Skeletal muscle tissue (tissue), 4 donors: ENCODE measurements around the gene PHF5A. TPM values are rescaled to one million over a fixed set of nuclear protein-coding genes. Genes with fewer than 3 reads are reported as not detected.
"Not testable (repeated sequence)": the region's sequence is repeated elsewhere in the genome, so short reads cannot be mapped to it uniquely, and the experiment has no call there.

Source experiments
- H3K27ac ChIP-seq: one replicate; pipeline ENCODE4 v1.7.0; 2013; ENCODE audit warnings: mild to moderate bottlenecking, low read depth, low read length, inconsistent platforms
- H3K27me3 ChIP-seq, 3 donors: one replicate each; pipeline ENCODE4 v1.7.0; 2013; ENCODE audit warnings: low read length in 3 of 3; ENCODE audit not compliant: control insufficient read depth in 3 of 3, insufficient read depth in 3 of 3
- H3K36me3 ChIP-seq, 3 donors: one replicate each; pipeline ENCODE4 v1.7.0; 2013; ENCODE audit warnings: low read length in 3 of 3; ENCODE audit not compliant: control insufficient read depth in 3 of 3, insufficient read depth in 3 of 3
- H3K4me1 ChIP-seq, 3 donors: one replicate each; pipeline ENCODE4 v1.7.0; 2013; ENCODE audit warnings: low read length in 3 of 3, mild to moderate bottlenecking in 3 of 3; ENCODE audit not compliant: control insufficient read depth in 3 of 3, insufficient read depth in 3 of 3
- H3K4me3 ChIP-seq, 3 donors: one replicate each; pipeline ENCODE4 v1.7.0; 2013; ENCODE audit warnings: low read length in 3 of 3
- H3K9ac ChIP-seq, 3 donors: one replicate each; pipeline ENCODE4 v1.7.0; 2013; ENCODE audit warnings: low read length in 3 of 3, mild to moderate bottlenecking in 3 of 3, moderate library complexity in 2 of 3, low read depth in 1 of 3
- H3K9me3 ChIP-seq, 3 donors: one replicate each; pipeline ENCODE4 v1.7.0; 2013; ENCODE audit warnings: low read length in 3 of 3; ENCODE audit not compliant: control insufficient read depth in 3 of 3
- total RNA-seq: library from RNA; depleted of rRNA; stranded (reverse); fragments of >200 nt; gene quantifications from one replicate; pipeline ENCODE4 v1.2.3, GENCODE V29; 2014
- donor health status: Osteomylitis.

The PHF5A gene
- total RNA-seq, 1 donor from 2014 or later: 43.8 TPM

- Histone ChIP-seq H3K36me3 (peaks cover 0 to 8% (median 0%) of the 10 kb centered on the region in 3 donors), H3K9me3 (no peaks in the 10 kb centered on the region), H3K4me1 (peaks cover 51 to 60% (median 58%) of the 10 kb centered on the region in 3 donors), H3K27ac (peak overlapping the region; percentile 80), H3K27me3 (no peaks in the 10 kb centered on the region), H3K9ac (peak overlapping the region in 2 of 3 donors; percentile 35 to 66), H3K4me3 (peak overlapping the region in 1 of 3 donors; percentile 29)
Observed at GRCh38 chr22:41479671-41480396, 11.3 kb upstream of the PHF5A start.

DNA sequence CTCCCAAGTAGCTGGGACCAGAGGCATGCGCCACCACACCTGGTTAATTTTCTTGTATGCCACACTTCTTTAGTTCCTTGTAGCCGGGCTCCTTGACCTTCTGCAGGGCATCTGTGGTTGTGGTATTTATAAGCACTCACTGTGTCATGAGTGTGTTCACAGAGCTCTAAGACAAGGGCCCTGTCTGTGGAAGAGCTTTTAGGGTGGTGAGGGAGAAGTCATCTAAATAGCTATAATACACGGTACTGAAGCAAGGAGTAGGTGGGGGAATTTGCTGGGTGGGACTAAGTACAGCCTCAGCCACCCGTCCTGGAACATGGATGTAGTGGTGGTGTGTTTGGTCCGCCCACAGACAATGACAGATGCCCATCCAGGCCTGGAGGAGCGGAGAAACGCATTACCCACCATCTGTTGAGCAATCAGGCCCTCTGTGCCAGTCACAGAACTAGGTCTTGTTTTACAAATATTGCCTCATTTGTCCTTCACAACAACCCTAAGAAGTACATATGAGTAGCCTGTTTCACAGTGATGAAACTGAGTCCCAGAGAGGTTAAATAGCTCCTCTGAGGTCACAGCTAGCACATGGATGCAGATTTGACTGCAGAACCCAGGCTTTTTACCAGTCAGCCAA is 10.5 kb upstream of the PHF5A start:
- H3K36me3 ChIP-seq: peaks cover 0 to 8% (median 0%) of the 10 kb centered on the region in 3 donors
- H3K9ac ChIP-seq: peak overlapping the region; percentile 36 to 66 (median 43)
- H3K4me3 ChIP-seq: no peak overlapping the region
- no peaks in the 10 kb centered on the region for H3K27me3 ChIP-seq
- no peaks in the 10 kb centered on the region for H3K9me3 ChIP-seq
- H3K27ac ChIP-seq: peak overlapping the region; percentile 80
- H3K4me1 ChIP-seq: peaks cover 51 to 58% (median 58%) of the 10 kb centered on the region in 3 donors

DNA sequence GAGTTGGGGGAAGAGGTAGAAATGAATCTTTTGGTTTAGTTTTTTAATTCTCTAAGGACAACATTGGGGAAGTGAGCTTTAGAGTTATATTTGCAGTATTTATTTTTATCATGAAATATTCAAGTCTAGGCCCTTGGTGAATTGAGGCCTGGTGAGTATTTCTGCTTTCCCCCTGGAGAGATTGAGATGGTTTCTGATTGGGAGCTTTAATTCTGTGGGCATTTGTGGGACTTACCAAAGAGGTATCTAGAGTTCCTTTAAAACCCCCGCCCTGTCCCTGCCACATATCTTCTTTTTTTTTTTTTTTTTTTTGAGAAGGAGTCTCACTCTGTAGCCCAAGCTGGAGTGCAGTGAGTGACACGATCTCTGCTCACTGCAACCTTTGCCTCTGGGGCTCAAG is 10.0 kb upstream of the PHF5A start:
- Histone ChIP-seq H3K27me3 (no peaks in the 10 kb centered on the region), H3K4me1 (peaks cover 47 to 64% (median 58%) of the 10 kb centered on the region in 3 donors), H3K9ac (peak overlapping the region in 1 of 3 donors; percentile 43), H3K9me3 (no peaks in the 10 kb centered on the region), H3K4me3 (no peak overlapping the region), H3K36me3 (peaks cover 0 to 8% (median 0%) of the 10 kb centered on the region in 3 donors), H3K27ac (peak overlapping the region; percentile 80)

- Histone ChIP-seq H3K9me3 (no peaks in the 10 kb centered on the region), H3K9ac (no peak overlapping the region), H3K27ac (no peak overlapping the region), H3K4me3 (no peak overlapping the region), H3K27me3 (no peaks in the 10 kb centered on the region), H3K4me1 (peaks cover 34 to 63% (median 61%) of the 10 kb centered on the region in 3 donors), H3K36me3 (peaks cover 0 to 8% (median 5%) of the 10 kb centered on the region in 3 donors)
Observed at GRCh38 chr22:41474872-41475451, 6.5 kb upstream of the PHF5A start.

GRCh38 chr22:41471568-41471967 is 3.1 kb upstream of the PHF5A start:
- peaks cover 39 to 66% (median 54%) of the 10 kb centered on the region in 3 donors for H3K4me1 ChIP-seq
- H3K27me3 ChIP-seq: no peaks in the 10 kb centered on the region
- no peak overlapping the region for H3K27ac ChIP-seq
- no peaks in the 10 kb centered on the region for H3K9me3 ChIP-seq
- H3K36me3 ChIP-seq: peaks cover 7 to 15% (median 9%) of the 10 kb centered on the region in 3 donors
- H3K9ac ChIP-seq: peak overlapping the region in 1 of 3 donors; percentile 18
- H3K4me3 ChIP-seq: no peak overlapping the region

- Histone ChIP-seq H3K9me3 (no peaks in the 10 kb centered on the region), H3K27ac (no peak overlapping the region), H3K9ac (no peak overlapping the region), H3K27me3 (no peaks in the 10 kb centered on the region), H3K4me1 (peaks cover 39 to 66% (median 51%) of the 10 kb centered on the region in 3 donors), H3K36me3 (peaks cover 13 to 22% (median 16%) of the 10 kb centered on the region in 3 donors), H3K4me3 (no peak overlapping the region)
Observed at GRCh38 chr22:41470886-41471285, 2.4 kb upstream of the PHF5A start.

- Histone ChIP-seq H3K27ac (peak overlapping the region; percentile 98), H3K27me3 (no peaks in the 10 kb centered on the region), H3K9me3 (no peaks in the 10 kb centered on the region), H3K36me3 (peaks cover 24 to 36% (median 27%) of the 10 kb centered on the region in 3 donors), H3K4me3 (peak overlapping the region; percentile 96), H3K9ac (peak overlapping the region; percentile 91 to 97 (median 97)), H3K4me1 (peaks cover 39 to 66% (median 50%) of the 10 kb centered on the region in 3 donors)
Observed at GRCh38 chr22:41469218-41469851, 843 bp upstream of the PHF5A start.

- H3K27ac ChIP-seq: no peak overlapping the region
- no peaks in the 10 kb centered on the region for H3K9me3 ChIP-seq
- peaks cover 38 to 48% (median 45%) of the 10 kb centered on the region in 3 donors for H3K36me3 ChIP-seq
Observed at GRCh38 chr22:41461901-41462300, 6.6 kb downstream of the PHF5A start.

DNA sequence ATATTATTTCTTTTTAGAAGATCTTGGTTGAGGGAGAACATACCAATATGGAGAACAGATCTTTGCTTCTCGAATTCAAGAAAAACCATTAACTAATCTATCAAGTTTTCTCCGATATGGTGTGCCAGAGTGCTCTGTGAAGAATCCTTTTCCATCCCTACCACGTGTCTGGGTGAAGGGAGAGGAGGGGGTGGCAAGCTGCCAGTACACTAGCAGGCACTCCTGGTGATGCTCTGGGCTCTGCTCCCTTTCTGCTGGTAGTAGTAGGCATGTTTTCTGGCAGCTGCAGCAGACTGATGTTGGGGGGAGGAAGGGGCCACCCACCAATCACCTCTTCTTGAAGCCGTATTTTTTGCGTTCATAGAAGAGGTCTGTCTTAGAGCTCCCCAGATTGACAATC is 8.4 kb downstream of the PHF5A start:
- H3K27ac ChIP-seq, H3K4me1 ChIP-seq, H3K9me3 ChIP-seq, H3K9ac ChIP-seq, H3K27me3 ChIP-seq, H3K4me3 ChIP-seq: not testable (repeated sequence)
- peaks cover 28 to 32% (median 32%) of the 10 kb centered on the region in 3 donors for H3K36me3 ChIP-seq

More at GRCh38 chr22:41461901-41462300, 6.6 kb downstream of the PHF5A start:
- Histone ChIP-seq H3K9ac (no peak overlapping the region), H3K4me1 (peaks cover 0 to 4% (median under 1%) of the 10 kb centered on the region in 3 donors), H3K27me3 (no peaks in the 10 kb centered on the region), H3K4me3 (no peak overlapping the region)
